Lower leg skin (tissue), 4 donors: ENCODE results near the gene XYLT1. TPM values are rescaled to one million over a fixed set of nuclear protein-coding genes. Genes with fewer than 3 reads are reported as not detected.
A peak's percentile ranks its signal among the peaks of the same experiment; 100 is the strongest.

Source experiments
- DNase-seq, 2 donors: peaks; one replicate each; pipeline ENCODE4 v3.0.0-alpha.2; 2019; ENCODE audit warnings: low spot score in 2 of 2
- H3K4me3 ChIP-seq: fragments of 200-600 bp; sonication (generic); 2 replicates; pipeline ENCODE4 v1.5.1; 2017; ENCODE audit warnings: mild to moderate bottlenecking, low read depth; ENCODE audit not compliant: poor library complexity, severe bottlenecking
- CTCF ChIP-seq, 3 donors: fragments of 450-650 bp; IDR thresholded peaks; one replicate each; pipeline ENCODE4 v1.5.1; 2016; ENCODE audit warnings: antibody characterized with exemption in 3 of 3, mild to moderate bottlenecking in 3 of 3, moderate library complexity in 2 of 3
- POLR2A ChIP-seq, 2 donors: fragments of 450-650 bp; IDR thresholded peaks; one replicate each; pipeline ENCODE4 v1.6.1; 2016 to 2017; ENCODE audit warnings: antibody characterized with exemption in 2 of 2, mild to moderate bottlenecking in 1 of 2, moderate library complexity in 1 of 2
- WGBS, 2 donors: methylation state at CpG; one replicate each; pipeline ENCODE4 v1.1.5; 2018; 5-methylcytosine and 5-hydroxymethylcytosine counted together
- intact Hi-C: fragments of 100-400 bp; cut with DNase I; formaldehyde crosslinking; loops from one replicate; pipeline ENCODE4 v1.15.0; 2023; ENCODE audit warnings: low total_unique reads
- total RNA-seq, 4 donors: library from RNA; depleted of rRNA; stranded (reverse); fragments of >200 nt; gene quantifications; one replicate each; pipeline ENCODE4 v1.1.0, GENCODE V29; 2016

Gene XYLT1
- total RNA-seq, 4 donors from 2014 or later, result 17.2 to 20.3 (median 19.7) TPM

DNA sequence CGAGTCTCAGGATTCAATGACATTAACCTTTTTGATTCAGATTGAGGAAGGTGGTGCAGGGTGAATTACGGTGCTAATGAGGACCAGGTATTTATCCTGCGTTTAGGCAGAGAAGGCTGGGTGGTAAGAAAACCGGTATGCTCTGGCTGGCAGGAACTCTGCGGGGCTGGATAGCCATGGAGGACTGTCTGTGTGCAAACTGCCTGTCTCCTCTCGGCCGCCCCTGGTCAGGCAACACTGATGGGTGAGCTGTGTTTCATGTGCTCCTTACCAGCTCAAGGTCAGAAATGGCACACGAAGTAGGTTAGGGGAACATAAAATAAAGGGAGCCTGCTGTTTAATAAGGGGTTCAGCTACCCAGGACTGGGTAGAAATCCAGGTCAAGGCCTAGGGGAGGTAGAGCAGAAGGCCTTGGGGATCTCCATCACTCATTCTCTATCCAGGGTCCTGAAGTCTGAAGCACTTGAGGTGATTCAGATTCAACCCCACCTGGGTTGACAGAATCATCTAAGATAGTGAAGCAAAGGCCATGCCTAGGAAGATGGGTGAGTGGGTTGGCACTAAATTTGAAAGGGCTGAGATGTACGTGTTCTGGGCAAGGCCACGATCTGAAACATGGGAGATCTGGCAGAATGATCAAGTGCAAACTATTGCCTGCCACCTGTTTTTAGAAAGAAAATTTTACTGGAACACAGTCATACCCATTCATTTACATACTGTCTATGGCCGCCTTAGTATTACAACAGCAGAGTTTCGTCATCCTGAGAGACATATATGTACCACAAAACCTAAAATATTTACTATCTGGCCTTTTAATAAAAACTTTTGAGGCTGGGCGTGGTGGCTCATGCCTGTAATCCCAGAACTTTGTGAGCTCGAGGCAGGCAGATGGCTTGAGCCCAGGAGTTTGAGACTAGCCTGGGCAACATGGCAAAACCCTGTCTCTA, 292.5 kb downstream of the XYLT1 start:
- intact Hi-C loops, result no loop called here
- no peak overlapping the region for H3K4me3 ChIP-seq
- 74% methylated on average over 14 of the region's 14 CpGs for WGBS, 2 donors
- no peak for DNase-seq
- TF ChIP-seq CTCF (IDR thresholded peaks at IDR 0.05) (no peak), POLR2A (IDR thresholded peaks at IDR 0.05) (no peak)

DNA sequence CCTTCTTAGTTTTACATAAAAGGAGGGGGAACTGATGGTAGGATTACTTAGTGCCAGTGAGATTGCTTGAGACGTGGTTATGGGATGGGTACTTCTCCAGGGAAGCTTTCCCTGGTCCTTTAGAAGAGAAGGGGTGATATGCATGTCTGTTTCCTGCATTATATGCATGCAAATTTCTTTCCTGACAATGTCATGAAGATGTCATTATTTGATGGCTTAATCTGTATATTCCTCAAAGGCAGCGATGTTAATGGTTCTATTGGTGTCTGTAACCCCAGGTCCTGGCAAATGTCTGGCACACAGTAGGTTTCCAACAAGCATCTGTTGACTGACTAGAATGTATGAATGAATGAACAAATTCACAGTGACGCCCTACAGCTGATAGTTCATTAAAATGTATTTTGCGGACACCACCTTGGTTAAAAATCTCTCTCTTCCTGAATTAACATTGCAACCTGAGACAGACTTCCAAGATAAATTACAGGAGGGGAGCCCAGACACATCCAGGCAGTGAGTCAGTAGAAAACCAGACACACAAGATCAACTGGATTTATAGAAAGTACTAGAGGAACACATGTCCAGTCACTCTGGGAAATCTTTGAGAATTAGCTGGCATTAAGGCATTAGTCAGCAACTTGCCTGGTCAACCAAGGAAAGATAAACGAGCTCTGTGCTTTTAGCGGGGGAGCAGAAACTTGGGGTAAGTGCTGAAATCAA, 293.4 kb downstream of the XYLT1 start:
- TF ChIP-seq POLR2A (IDR thresholded peaks at IDR 0.05) (no peak), CTCF (IDR thresholded peaks at IDR 0.05) (no peak)
- no peak overlapping the region for H3K4me3 ChIP-seq
- DNase-seq, result no peak
- 57 to 65% methylated on average over 6 of the region's 6 CpGs for WGBS, 2 donors
- intact Hi-C loops, result no loop called here

GRCh38 chr16:17176199-17176598, 294.6 kb downstream of the XYLT1 start:
- no peak for DNase-seq
- H3K4me3 ChIP-seq, result no peak overlapping the region
- intact Hi-C loops, result no loop called here
- no peak for TF ChIP-seq POLR2A (IDR thresholded peaks at IDR 0.05)
- no peak for TF ChIP-seq CTCF (IDR thresholded peaks at IDR 0.05)
- 88 to 93% methylated on average over 6 of the region's 6 CpGs for WGBS, 2 donors

DNA sequence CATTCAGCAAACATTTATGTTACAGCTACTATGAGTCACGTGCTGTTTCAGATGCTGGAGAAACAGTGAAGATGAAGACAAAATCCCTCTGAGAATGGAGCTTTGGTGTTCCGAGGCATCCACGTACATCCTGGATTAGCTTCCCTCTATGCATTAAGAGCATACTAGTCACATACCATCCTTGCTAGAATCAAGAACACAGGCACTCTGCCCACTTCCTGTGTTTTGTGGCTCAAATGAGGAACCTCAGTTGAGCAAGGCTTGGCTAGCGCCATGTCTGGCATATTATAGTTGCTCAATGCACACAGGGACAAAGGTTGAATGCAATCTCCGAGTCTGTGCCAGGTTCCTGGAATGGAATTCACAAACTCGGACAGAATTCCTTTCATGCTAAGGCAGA, 297.5 kb downstream of the XYLT1 start:
- DNase-seq, result peak in 1 of 2 donors; percentile 58
- no peak for TF ChIP-seq CTCF (IDR thresholded peaks at IDR 0.05)
- TF ChIP-seq POLR2A (IDR thresholded peaks at IDR 0.05), result no peak
- intact Hi-C loops, result no loop called here
- WGBS, 2 donors, result 66 to 67% methylated on average over 6 of the region's 6 CpGs
- H3K4me3 ChIP-seq, result no peak overlapping the region

- TF ChIP-seq POLR2A (IDR thresholded peaks at IDR 0.05), result no peak
- TF ChIP-seq CTCF (IDR thresholded peaks at IDR 0.05), result no peak
- DNase-seq, result no peak
- intact Hi-C loops, result no loop called here
- no peak overlapping the region for H3K4me3 ChIP-seq
- 64 to 69% methylated on average over 8 of the region's 8 CpGs for WGBS, 2 donors
Measured at GRCh38 chr16:17171250-17172143, 299.3 kb downstream of the XYLT1 start.
